BLaER1 (cell line): ENCODE data around the gene MYH6.
"Not testable (repeated sequence)": the region's sequence is repeated elsewhere in the genome, so short reads cannot be mapped to it uniquely, and the experiment has no call there.

Source experiments
- H3K27ac ChIP-seq: shearing (Covaris generic); formaldehyde crosslinking; 2 replicates; pipeline ENCODE4 v1.8.1; 2022
- H3K27me3 ChIP-seq: shearing (Covaris generic); formaldehyde crosslinking; 2 replicates; pipeline ENCODE4 v1.8.1; 2022
- H3K36me3 ChIP-seq: shearing (Covaris generic); formaldehyde crosslinking; 2 replicates; pipeline ENCODE4 v1.8.1; 2022
- H3K4me1 ChIP-seq: shearing (Covaris generic); formaldehyde crosslinking; 2 replicates; pipeline ENCODE4 v1.8.1; 2022
- H3K4me2 ChIP-seq: shearing (Covaris generic); formaldehyde crosslinking; 2 replicates; pipeline ENCODE4 v1.8.1; 2022
- H3K4me3 ChIP-seq: shearing (Covaris generic); formaldehyde crosslinking; 2 replicates; pipeline ENCODE4 v1.8.1; 2022
- H3K9ac ChIP-seq: shearing (Covaris generic); formaldehyde crosslinking; 2 replicates; pipeline ENCODE4 v1.8.1; 2022
- H3K9me3 ChIP-seq: shearing (Covaris generic); formaldehyde crosslinking; 2 replicates; pipeline ENCODE4 v1.8.1; 2022
- H4K20me1 ChIP-seq: shearing (Covaris generic); formaldehyde crosslinking; 2 replicates; pipeline ENCODE4 v1.8.1; 2022
- Cebpa-rat ChIP-seq: shearing (Covaris generic); IDR thresholded peaks from 2 replicates; pipeline ENCODE4 v1.8.1; 2022

MYH6 gene

DNA sequence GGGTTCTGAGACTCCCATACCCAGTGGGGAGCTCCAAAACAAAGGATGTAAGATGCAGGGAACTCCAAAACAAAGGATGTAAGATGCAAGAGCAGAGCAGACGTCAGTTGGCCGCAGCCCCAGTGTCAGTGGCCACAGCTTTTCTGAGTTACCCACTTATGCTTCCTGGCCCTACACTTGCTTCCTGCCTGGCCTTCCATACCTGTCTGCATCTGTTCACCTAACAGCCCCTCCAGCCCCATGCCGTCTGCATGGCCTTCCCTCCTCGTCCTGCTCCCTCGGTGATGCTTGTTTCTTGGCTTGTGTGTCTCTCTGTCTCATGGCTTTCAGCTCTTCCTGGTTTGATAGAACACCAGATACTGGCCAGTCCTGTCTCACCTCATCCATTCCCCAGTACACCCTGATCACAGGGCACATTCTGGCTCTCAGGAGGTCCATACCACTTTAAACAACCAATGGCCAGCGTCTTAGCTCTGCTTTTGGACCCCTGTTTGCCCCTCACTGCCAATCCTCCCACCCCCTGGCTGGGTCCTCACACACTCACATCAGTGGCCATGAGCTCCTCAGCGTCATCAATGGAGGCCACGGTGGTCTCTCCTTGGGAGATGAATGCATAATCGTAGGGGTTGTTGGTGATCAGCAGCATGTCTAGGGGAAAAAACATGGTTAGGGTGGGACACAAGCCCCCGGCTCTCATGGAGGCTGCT is 22.1 kb upstream of the MYH6 start:
- H3K4me2 ChIP-seq: no peak overlapping the region
- H3K4me1 ChIP-seq: no peaks in the 10 kb centered on the region
- no peak overlapping the region for H3K9ac ChIP-seq
- no peak overlapping the region for H3K4me3 ChIP-seq
- H3K27ac ChIP-seq: no peak overlapping the region
- H4K20me1 ChIP-seq: no peaks in the 10 kb centered on the region
- no peaks in the 10 kb centered on the region for H3K27me3 ChIP-seq
- TF ChIP-seq Cebpa-rat: no peak
- 0 out of 2 replicates have a peak, but pooled peaks cover 5% of the 10 kb centered on the region for H3K9me3 ChIP-seq
- H3K36me3 ChIP-seq: no peaks in the 10 kb centered on the region

DNA sequence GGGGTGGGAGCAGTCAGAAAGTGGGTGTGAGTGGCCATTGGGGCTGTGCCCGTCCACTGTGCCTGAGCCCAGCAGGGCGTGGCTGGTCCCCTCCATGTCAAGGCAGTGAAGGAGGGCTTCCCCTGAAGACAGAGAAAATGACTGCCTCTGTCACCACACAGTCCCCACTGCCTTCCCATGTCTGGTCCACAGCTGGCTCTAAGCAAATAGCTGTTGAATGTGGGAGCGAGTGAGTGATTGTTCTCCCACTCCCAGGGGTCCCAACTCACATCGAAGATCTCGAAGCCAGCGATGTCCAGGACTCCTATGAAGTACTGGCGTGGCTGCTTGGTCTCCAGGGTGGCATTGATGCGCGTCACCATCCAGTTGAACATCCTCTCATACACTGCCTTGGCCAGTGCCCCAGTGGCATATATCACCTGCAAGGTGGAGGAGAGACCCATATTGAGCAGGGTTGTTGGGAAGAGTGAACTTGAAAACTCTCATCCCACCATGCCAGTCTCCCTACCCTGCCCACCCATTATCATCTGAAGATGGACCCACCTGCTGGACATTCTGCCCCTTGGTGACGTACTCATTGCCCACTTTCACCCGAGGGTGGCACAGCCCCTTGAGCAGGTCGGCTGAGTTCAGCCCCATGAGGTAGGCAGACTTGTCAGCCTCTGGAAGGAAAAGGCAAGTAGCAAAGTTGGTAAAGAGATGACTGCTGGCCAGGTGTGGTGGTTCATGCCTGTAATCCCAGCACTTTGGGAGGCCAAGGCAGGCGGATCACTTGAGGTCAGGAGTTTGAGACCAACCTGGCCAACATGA is 20.8 kb upstream of the MYH6 start:
- Histone ChIP-seq H3K9ac (no peak overlapping the region), H4K20me1 (no peaks in the 10 kb centered on the region), H3K4me3 (no peak overlapping the region), H3K4me1 (no peaks in the 10 kb centered on the region), H3K36me3 (no peaks in the 10 kb centered on the region), H3K4me2 (no peak overlapping the region), H3K9me3 (0 out of 2 replicates have a peak, but pooled peaks cover 5% of the 10 kb centered on the region), H3K27ac (no peak overlapping the region), H3K27me3 (no peaks in the 10 kb centered on the region)
- no peak for TF ChIP-seq Cebpa-rat

DNA sequence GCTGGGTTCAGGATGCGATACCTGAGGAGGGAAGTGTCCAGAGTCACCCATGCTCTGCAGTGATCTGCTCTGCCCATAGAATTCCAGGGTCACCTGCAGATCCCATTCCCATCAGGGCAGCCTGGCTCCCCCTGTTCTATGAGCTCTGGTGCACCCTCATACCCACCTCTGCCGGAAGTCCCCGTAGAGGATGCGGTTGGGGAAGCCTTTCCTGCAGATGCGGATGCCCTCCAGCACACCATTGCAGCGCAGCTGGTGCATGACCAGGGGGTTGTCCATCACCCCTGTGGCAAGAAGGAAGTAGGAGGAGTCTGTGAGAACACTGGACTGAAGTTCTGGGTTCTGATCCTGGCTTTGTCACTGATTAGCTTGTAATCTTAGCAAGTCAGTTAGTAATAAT is 17.7 kb upstream of the MYH6 start:
- H3K27me3 ChIP-seq, H3K4me3 ChIP-seq, H3K9ac ChIP-seq, H3K36me3 ChIP-seq, H3K27ac ChIP-seq, H3K4me2 ChIP-seq, H3K4me1 ChIP-seq, H4K20me1 ChIP-seq, H3K9me3 ChIP-seq: not testable (repeated sequence)

DNA sequence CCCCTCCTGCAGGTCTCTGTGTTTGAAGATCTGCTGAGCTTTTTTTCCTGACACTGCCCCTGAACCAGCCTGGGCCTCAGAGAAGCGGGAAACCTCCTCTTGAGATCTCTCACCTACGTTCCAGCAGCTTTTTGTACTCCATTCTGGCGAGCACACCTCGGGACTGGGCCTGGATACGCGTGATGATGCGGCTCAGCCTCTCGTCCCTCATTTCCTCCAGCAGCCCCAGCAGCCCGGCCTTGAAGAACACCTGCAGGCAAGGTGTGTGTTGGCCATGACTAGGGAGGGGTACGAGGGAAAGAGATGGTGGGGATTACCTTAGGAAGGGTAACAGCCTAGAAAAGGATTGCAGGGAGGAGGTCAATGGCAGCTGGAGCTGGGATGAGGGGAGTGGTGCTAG is 17.1 kb upstream of the MYH6 start:
- H3K27me3 ChIP-seq: no peaks in the 10 kb centered on the region

DNA sequence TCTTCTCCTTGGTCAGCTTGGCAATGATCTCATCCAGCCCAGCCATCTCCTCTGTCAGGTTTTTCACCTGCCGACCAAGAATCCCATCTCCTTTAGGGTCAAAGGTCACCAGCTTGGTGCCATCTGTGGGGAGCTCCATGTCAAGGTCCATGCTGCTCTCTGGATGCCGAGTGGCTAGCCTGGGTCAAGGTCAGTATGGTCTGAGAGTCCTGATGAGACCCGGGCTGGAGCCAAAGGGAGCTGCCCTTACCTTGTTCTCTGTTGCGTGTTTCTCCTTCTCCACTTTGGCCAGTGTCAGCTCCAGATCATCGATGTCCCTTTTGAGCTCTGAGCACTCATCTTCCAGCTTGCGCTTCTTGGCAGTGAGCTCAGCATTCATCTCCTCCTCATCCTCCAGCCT is 15.6 kb upstream of the MYH6 start:
- Histone ChIP-seq H3K27me3 (no peaks in the 10 kb centered on the region), H4K20me1 (no peaks in the 10 kb centered on the region), H3K27ac (no peak overlapping the region), H3K9ac (no peak overlapping the region), H3K9me3 (0 out of 2 replicates have a peak, but pooled peaks cover 5% of the 10 kb centered on the region), H3K4me3 (no peak overlapping the region), H3K36me3 (no peaks in the 10 kb centered on the region), H3K4me2 (no peak overlapping the region), H3K4me1 (no peaks in the 10 kb centered on the region; the same call in 1 of the 2 replicates)
- no peak for TF ChIP-seq Cebpa-rat

More for the DNA sequence above, 17.1 kb upstream of the MYH6 start:
- Histone ChIP-seq H3K4me2 (no peak overlapping the region), H4K20me1 (no peaks in the 10 kb centered on the region), H3K9ac (no peak overlapping the region), H3K9me3 (0 out of 2 replicates have a peak, but pooled peaks cover 5% of the 10 kb centered on the region), H3K4me3 (no peak overlapping the region), H3K36me3 (no peaks in the 10 kb centered on the region), H3K27ac (no peak overlapping the region), H3K4me1 (no peaks in the 10 kb centered on the region; the same call in 1 of the 2 replicates)
- TF ChIP-seq Cebpa-rat: no peak

DNA sequence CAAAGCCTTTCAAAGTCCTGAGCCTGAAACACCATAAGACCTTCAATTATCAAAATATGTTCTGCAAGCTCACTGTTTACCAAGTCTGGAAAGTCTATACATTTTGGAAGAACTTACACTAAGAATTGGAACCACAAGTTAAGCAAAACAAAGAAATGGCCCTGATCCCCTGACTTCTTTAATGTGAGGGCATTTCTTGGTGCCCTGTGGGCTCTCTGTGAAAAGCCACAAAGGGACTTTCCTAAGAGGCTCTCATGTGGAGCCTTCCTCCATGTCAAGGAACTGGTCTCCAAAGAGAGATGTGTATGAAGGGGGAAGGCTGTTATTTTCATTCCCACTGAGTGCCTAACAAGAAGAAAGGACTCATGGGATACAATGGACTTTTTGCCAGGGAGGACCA is 13.5 kb upstream of the MYH6 start:
- Histone ChIP-seq H3K36me3 (no peaks in the 10 kb centered on the region), H3K27me3 (no peaks in the 10 kb centered on the region), H3K9me3 (no peaks in the 10 kb centered on the region), H3K4me3 (no peak overlapping the region), H3K4me1 (no peaks in the 10 kb centered on the region; the same call in 1 of the 2 replicates), H3K27ac (no peak overlapping the region), H3K4me2 (no peak overlapping the region), H3K9ac (no peak overlapping the region), H4K20me1 (no peaks in the 10 kb centered on the region)
- no peak for TF ChIP-seq Cebpa-rat

DNA sequence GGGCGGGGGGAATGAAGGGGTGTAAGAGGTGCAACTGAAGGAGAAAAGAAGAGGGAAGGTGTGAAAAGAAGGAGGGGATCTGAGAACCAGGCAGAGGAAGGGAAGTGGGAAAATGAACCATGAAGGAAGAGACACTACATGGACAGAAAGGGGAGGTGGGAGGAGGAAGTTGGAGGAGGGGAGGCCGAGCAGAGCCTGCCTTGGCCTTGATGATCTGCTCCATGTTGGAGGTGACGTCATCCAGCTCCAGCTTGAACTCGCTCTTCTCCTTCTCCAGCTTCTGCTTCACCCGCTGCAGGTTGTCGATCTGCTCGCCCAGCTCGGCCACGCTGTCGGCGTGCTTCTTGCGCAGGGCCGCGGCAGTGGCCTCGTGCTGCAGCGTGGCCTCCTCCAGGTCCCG is 11.6 kb upstream of the MYH6 start:
- not testable (repeated sequence) for H3K4me1 ChIP-seq, H3K36me3 ChIP-seq, H3K9me3 ChIP-seq, H3K27ac ChIP-seq, H3K9ac ChIP-seq, H4K20me1 ChIP-seq, H3K4me3 ChIP-seq, H3K27me3 ChIP-seq, H3K4me2 ChIP-seq

DNA sequence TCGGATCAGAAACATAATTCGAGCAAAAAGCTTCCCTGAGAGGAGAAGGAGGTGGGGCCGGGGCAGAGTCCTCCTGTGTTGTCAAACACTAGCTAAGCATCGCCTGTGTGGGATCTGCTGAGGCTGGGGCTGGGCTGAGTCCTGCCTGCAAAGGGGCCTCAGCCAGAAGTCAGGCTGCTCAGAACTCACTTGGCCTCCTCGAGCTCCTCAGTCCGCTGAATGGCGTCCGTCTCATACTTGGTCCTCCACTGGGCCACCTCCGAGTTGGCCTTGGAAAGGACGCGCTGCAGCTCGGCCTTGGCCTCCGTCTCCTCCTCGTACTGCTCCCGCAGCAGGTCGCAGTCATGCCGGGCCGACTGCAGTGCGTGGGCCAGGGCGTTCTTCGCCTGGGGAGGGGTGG is 9.9 kb upstream of the MYH6 start:
- no peaks in the 10 kb centered on the region for H3K27me3 ChIP-seq
- H3K36me3 ChIP-seq: no peaks in the 10 kb centered on the region
- no peaks in the 10 kb centered on the region for H4K20me1 ChIP-seq
- H3K9me3 ChIP-seq: no peaks in the 10 kb centered on the region
- no peak for TF ChIP-seq Cebpa-rat
- H3K27ac ChIP-seq: no peak overlapping the region
- no peak overlapping the region for H3K4me3 ChIP-seq
- H3K9ac ChIP-seq: no peak overlapping the region
- H3K4me1 ChIP-seq: no peaks in the 10 kb centered on the region; the same call in 1 of the 2 replicates
- no peak overlapping the region for H3K4me2 ChIP-seq

DNA sequence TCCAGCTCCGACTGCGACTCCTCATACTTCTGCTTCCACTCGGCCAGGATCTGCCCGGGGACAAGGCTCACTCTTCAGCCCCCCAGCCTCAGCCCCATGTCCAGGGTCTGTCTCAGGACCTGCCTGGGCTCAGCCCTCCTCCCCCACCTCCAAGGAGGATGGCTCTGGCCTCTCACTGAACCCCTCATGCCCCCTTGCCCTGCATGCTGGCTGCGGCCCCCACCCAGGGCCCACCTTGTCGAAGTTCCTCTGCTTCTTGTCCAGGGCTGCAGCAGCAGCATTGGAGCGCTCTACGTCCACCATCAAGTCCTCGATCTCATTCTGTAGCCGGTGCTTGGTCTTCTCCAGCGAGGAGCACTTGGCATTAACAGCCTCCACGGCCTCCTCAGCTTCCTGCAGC is 9.2 kb upstream of the MYH6 start:
- not testable (repeated sequence) for H3K4me1 ChIP-seq, H3K9ac ChIP-seq, H3K36me3 ChIP-seq, H3K4me3 ChIP-seq, H3K4me2 ChIP-seq, H4K20me1 ChIP-seq, H3K27me3 ChIP-seq, H3K9me3 ChIP-seq, H3K27ac ChIP-seq

DNA sequence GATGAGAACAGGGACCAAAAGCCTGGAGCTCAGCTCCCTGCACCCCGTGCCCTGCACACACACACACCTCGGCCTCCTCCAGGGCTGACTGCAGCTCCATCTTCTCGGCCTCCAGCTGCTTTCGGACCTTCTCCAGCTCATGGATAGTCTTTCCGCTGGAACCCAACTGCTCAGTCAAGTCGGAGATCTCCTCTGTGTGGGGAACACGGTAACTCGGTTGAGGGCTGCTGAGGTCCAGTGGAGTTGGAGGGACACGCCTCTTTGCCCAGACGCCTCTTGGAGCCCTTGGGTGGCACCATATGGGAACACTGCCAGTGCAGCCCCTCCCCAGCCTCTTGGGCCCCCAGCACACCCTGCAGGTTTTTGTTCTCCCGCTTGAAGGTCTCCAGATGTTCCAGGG is 8.7 kb upstream of the MYH6 start:
- no peak overlapping the region for H3K9ac ChIP-seq
- no peak overlapping the region for H3K4me2 ChIP-seq
- no peak overlapping the region for H3K4me3 ChIP-seq
- no peaks in the 10 kb centered on the region for H3K27me3 ChIP-seq
- no peak for TF ChIP-seq Cebpa-rat
- H3K4me1 ChIP-seq: no peaks in the 10 kb centered on the region; the same call in 1 of the 2 replicates
- no peak overlapping the region for H3K27ac ChIP-seq
- H3K36me3 ChIP-seq: no peaks in the 10 kb centered on the region
- H4K20me1 ChIP-seq: no peaks in the 10 kb centered on the region
- no peaks in the 10 kb centered on the region for H3K9me3 ChIP-seq
